HepG2 (cell line): ENCODE data around the gene FAM234A. TPM values are rescaled to one million over a fixed set of nuclear protein-coding genes. Genes with fewer than 3 reads are reported as not detected.

Experiments
- BRCA1 ChIP-seq: sonication (generic); formaldehyde crosslinking; IDR thresholded peaks from 2 replicates; pipeline ENCODE4 v1.4.0; 2020; ENCODE audit warnings: missing genetic modification reagents
- ETV5 ChIP-seq: IDR thresholded peaks from 2 replicates; pipeline ENCODE4 v1.6.1; 2018; ENCODE audit warnings: missing biosample characterization, missing genetic modification reagents, inconsistent platforms, borderline replicate concordance
- FOSL1 ChIP-seq: sonication (generic); formaldehyde crosslinking; IDR thresholded peaks from 2 replicates; pipeline ENCODE4 v1.9.0; 2021; ENCODE audit warnings: missing genetic modification reagents, borderline replicate concordance
- FOSL2 ChIP-seq: sonication (generic); formaldehyde crosslinking; IDR thresholded peaks from 2 replicates; pipeline ENCODE4 v1.4.0; 2020; ENCODE audit warnings: missing genetic modification reagents
- FOXC1 ChIP-seq: sonication (generic); formaldehyde crosslinking; IDR thresholded peaks from 2 replicates; pipeline ENCODE4 v1.8.0; 2022; ENCODE audit warnings: mild to moderate bottlenecking, missing genetic modification reagents, borderline replicate concordance
- HCFC1 ChIP-seq: fragments of 150-350 bp; IDR thresholded peaks from 2 replicates; pipeline ENCODE4 v1.6.1; 2014; ENCODE audit warnings: low read depth, low read length
- HIC2 ChIP-seq: sonication (generic); formaldehyde crosslinking; IDR thresholded peaks from 2 replicates; pipeline ENCODE4 v1.9.0; 2022; ENCODE audit warnings: low read depth, missing genetic modification reagents
- HNF4A ChIP-seq: sonication (generic); formaldehyde crosslinking; IDR thresholded peaks from 2 replicates; pipeline ENCODE4 v1.4.0; 2020; ENCODE audit warnings: missing genetic modification reagents
- KDM3A ChIP-seq: IDR thresholded peaks from 2 replicates; pipeline ENCODE4 v1.6.1; 2018; ENCODE audit warnings: low read depth, missing compliant biosample characterization
- KDM5A ChIP-seq: fragments of 200-600 bp; sonication (generic); IDR thresholded peaks from 2 replicates; pipeline ENCODE4 v1.7.0; 2018; ENCODE audit warnings: antibody characterized with exemption, mild to moderate bottlenecking, low read length, borderline replicate concordance
- MYC ChIP-seq: sonication (generic); formaldehyde crosslinking; IDR thresholded peaks from 2 replicates; pipeline ENCODE4 v1.9.0; 2021; ENCODE audit warnings: missing genetic modification reagents, borderline replicate concordance
- NFKB2 ChIP-seq: sonication (generic); formaldehyde crosslinking; IDR thresholded peaks from 2 replicates; pipeline ENCODE4 v1.4.0; 2020; ENCODE audit warnings: missing genetic modification reagents, borderline replicate concordance
- NR2F6 ChIP-seq, 2 experiments: IDR thresholded peaks; 2 replicates each; pipeline ENCODE4 v1.6.1; 2016; ENCODE audit warnings: antibody characterized with exemption in 1 of 2, mild to moderate bottlenecking in 1 of 2
- ZNF143 ChIP-seq: sonication (generic); formaldehyde crosslinking; IDR thresholded peaks from 2 replicates; pipeline ENCODE4 v1.4.0; 2020; ENCODE audit warnings: missing genetic modification reagents
- ZNF18 ChIP-seq: sonication (generic); formaldehyde crosslinking; IDR thresholded peaks from 2 replicates; pipeline ENCODE4 v1.8.0; 2022; ENCODE audit warnings: mild to moderate bottlenecking, missing genetic modification reagents; ENCODE audit not compliant: insufficient replicate concordance
- ZNF282 ChIP-seq: fragments of 450-650 bp; IDR thresholded peaks from 2 replicates; pipeline ENCODE4 v1.6.1; 2018; ENCODE audit not compliant: partially characterized antibody
- ZNF292 ChIP-seq: sonication (generic); formaldehyde crosslinking; IDR thresholded peaks from 2 replicates; pipeline ENCODE4 v1.8.1; 2022; ENCODE audit warnings: mild to moderate bottlenecking, low read depth, missing genetic modification reagents, borderline replicate concordance
- ZNF33B ChIP-seq: sonication (generic); formaldehyde crosslinking; IDR thresholded peaks from 2 replicates; pipeline ENCODE4 v1.5.1; 2020; ENCODE audit warnings: mild to moderate bottlenecking, missing genetic modification reagents
- ZNF557 ChIP-seq: sonication (generic); formaldehyde crosslinking; IDR thresholded peaks from 2 replicates; pipeline ENCODE4 v1.4.0; 2020; ENCODE audit warnings: missing genetic modification reagents
- ZNF580 ChIP-seq: IDR thresholded peaks from 2 replicates; pipeline ENCODE4 v1.6.1; 2016; ENCODE audit warnings: low read depth, borderline replicate concordance
- ZNF605 ChIP-seq: sonication (generic); formaldehyde crosslinking; IDR thresholded peaks from 2 replicates; pipeline ENCODE4 v1.8.0; 2022; ENCODE audit warnings: mild to moderate bottlenecking, missing genetic modification reagents
- ZNF782 ChIP-seq: sonication (generic); formaldehyde crosslinking; IDR thresholded peaks from 2 replicates; pipeline ENCODE4 v1.4.0; 2020; ENCODE audit warnings: missing genetic modification reagents, mild to moderate bottlenecking, borderline replicate concordance
- polyA plus RNA-seq, 8 experiments: library from polyadenylated mRNA; depleted of rRNA in 3 of 8; stranded (reverse) in 7 of 8; unstranded in 1 of 8; fragments of >200 nt; fragmentation: Illumina TruSeq in 4 of 8; extraction: Trizol in 4 of 8; gene quantifications; 2 replicates each; pipeline versions ENCODE4 v1.2.1 to v1.2.3, GENCODE V29; 2011 to 2016; ENCODE audit warnings: low read depth in 4 of 8, missing spikeins in 1 of 8, mixed read lengths in 1 of 8; ENCODE audit not compliant: insufficient read depth in 1 of 8
- total RNA-seq, 5 experiments: library from RNA; depleted of rRNA; stranded (reverse); fragments of >200 nt; fragmentation: Illumina TruSeq; extraction: Trizol; gene quantifications; 2 replicates each; pipeline ENCODE4 v1.2.3, GENCODE V29; 2016; ENCODE audit warnings: low read depth in 1 of 5
- TF ChIP-seq, protein P1 (sequence below): sonication (generic); formaldehyde crosslinking; IDR thresholded peaks from 2 replicates; pipeline ENCODE4 v1.9.0; 2021; ENCODE audit warnings: missing genetic modification reagents, borderline replicate concordance

FAM234A gene
- total and polyA plus RNA-seq, 2 of the 13 experiments (the other 11 are each of a cell fraction or from before 2014, with no cell fraction given), result 29.2 to 34.4 TPM

GRCh38 chr16:228852-229730 lies 5.5 kb upstream of the FAM234A start, which contains the start of gene LUC7L (continued):
- TF ChIP-seq FOXC1 (CRISPR knock-in tag) (peak; percentile 97), HNF4A (CRISPR knock-in tag) (no peak), ZNF282 (no peak), NR2F6 (IDR thresholded peaks at IDR 0.05) (no peak), NR2F6 (CRISPR knock-in tag; IDR thresholded peaks at IDR 0.05) (0 out of 2 replicates have a peak, but pooled peaks have one; percentile 59), BRCA1 (no peak; the same call in 1 of the 2 replicates), NFKB2 (CRISPR knock-in tag) (peak; percentile 98), ZNF292 (CRISPR knock-in tag) (no peak), ZNF557 (CRISPR knock-in tag) (peak; percentile 84; the same call in 1 of the 2 replicates), FOSL2 (CRISPR knock-in tag) (peak; percentile 71), HIC2 (CRISPR knock-in tag) (peak; percentile 47), ETV5 (CRISPR knock-in tag) (peak; percentile 77), KDM3A (CRISPR knock-in tag) (peak; percentile 88), KDM5A (peak; percentile 80; the same call in 1 of the 2 replicates), ZNF782 (CRISPR knock-in tag) (no peak), ZNF143 (CRISPR knock-in tag) (peak; percentile 99), ZNF580 (peak; percentile 99), ZNF18 (CRISPR knock-in tag) (peak; percentile 92), HCFC1 (peak; percentile 95), FOSL1 (CRISPR knock-in tag) (0 out of 2 replicates have a peak, but pooled peaks have one; percentile 40), ZNF605 (CRISPR knock-in tag) (no peak; the same call in 1 of the 2 replicates), MYC (CRISPR knock-in tag) (peak; percentile 97), ZNF33B (CRISPR knock-in tag) (peak; percentile 99)
- TF ChIP-seq, protein P1, sequence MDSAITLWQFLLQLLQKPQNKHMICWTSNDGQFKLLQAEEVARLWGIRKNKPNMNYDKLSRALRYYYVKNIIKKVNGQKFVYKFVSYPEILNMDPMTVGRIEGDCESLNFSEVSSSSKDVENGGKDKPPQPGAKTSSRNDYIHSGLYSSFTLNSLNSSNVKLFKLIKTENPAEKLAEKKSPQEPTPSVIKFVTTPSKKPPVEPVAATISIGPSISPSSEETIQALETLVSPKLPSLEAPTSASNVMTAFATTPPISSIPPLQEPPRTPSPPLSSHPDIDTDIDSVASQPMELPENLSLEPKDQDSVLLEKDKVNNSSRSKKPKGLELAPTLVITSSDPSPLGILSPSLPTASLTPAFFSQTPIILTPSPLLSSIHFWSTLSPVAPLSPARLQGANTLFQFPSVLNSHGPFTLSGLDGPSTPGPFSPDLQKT (CRISPR knock-in tag), result peak; percentile 96
